ENCODE results near the gene CASK. TPM values are rescaled to one million over a fixed set of nuclear protein-coding genes. Genes with fewer than 3 reads are reported as not detected.
"Not testable (repeated sequence)": the region's sequence is repeated elsewhere in the genome, so short reads cannot be mapped to it uniquely, and the experiment has no call there.

CASK gene
- total RNA-seq, 2 experiments from 2014 or later: 27.9 to 28.4 TPM

GRCh38 chrX:41711021-41711667 is 212.2 kb downstream of the CASK start:
- CTCF ChIA-PET: no interaction called here
- POLR2A ChIA-PET: no interaction called here

- POLR2A ChIA-PET: no interaction called here
- CTCF ChIA-PET: no interaction called here
Observed at GRCh38 chrX:41708486-41708885, 214.9 kb downstream of the CASK start.

GRCh38 chrX:41707218-41707617 is 216.1 kb downstream of the CASK start:
- ChIA-PET CTCF (no interaction called here), POLR2A (no interaction called here)

GRCh38 chrX:41705680-41706374 is 217.5 kb downstream of the CASK start:
- ChIA-PET POLR2A (no interaction called here), CTCF (no interaction called here)

- ChIA-PET CTCF (interaction anchor here (1.1 kb wide), 1 partner anchor 13 kb away, joined by 3 read pairs; no protein-coding TSS in a partner anchor), POLR2A (no interaction called here)
Observed at GRCh38 chrX:41705042-41705441, 218.3 kb downstream of the CASK start.

GRCh38 chrX:41703574-41704029 is 219.8 kb downstream of the CASK start:
- POLR2A ChIA-PET: interaction anchor here (0.6 to 0.7 kb wide), 2 partner anchors 122 to 940 kb away, joined by 4 to 7 read pairs; no protein-coding TSS in a partner anchor
- CTCF ChIA-PET: no interaction called here

DNA sequence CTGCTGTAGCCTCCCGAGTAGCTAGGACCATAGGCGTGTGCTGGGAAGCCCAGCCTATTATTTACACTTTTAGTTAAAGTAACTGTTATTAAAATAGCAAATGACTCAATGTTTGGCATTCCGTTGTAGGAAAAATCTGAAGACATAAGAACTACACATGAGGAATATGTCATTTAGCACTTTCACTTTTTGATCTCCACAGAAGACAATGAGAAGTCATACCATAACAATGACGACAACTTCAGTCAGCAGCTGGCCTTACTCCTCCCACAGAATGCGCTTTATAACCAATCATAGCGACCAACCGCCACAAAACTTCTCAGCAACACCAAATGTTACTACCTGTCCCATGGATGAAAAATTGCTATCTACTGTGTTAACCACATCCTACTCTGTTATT is 227.9 kb downstream of the CASK start:
- POLR2A ChIA-PET: no interaction called here
- CTCF ChIA-PET: interaction anchor here (0.6 kb wide), 1 partner anchor 22 kb away, joined by 4 read pairs; no protein-coding TSS in a partner anchor

DNA sequence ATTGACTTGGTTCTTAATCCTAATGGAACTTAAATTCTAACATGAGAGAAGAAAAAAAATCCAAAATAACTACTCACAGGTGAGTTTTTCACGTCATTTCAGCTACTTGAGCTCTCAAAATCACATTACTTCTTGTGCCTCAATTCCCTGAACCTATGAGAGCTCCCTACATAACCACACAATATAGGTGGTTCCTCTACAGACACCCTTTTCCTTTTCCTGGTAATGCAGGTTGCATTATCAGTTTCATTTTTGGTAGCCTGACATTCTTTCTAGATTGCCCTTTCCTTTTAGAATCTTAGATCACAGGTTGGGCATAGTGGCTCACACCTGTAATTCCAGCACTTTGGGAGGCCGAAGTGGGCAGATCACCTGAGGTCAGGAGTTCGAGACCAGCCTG is 230.3 kb downstream of the CASK start:
- ChIA-PET CTCF (no interaction called here), POLR2A (no interaction called here)

GRCh38 chrX:41692162-41692749 is 231.1 kb downstream of the CASK start:
- POLR2A ChIA-PET: interaction anchor here (0.6 kb wide), 1 partner anchor 10 kb away, joined by 3 read pairs; no protein-coding TSS in a partner anchor

GRCh38 chrX:41689711-41690110 is 233.6 kb downstream of the CASK start:
- CTCF ChIA-PET: no interaction called here
- POLR2A ChIA-PET: no interaction called here

More at GRCh38 chrX:41692162-41692749, 231.1 kb downstream of the CASK start:
- CTCF ChIA-PET: no interaction called here

DNA sequence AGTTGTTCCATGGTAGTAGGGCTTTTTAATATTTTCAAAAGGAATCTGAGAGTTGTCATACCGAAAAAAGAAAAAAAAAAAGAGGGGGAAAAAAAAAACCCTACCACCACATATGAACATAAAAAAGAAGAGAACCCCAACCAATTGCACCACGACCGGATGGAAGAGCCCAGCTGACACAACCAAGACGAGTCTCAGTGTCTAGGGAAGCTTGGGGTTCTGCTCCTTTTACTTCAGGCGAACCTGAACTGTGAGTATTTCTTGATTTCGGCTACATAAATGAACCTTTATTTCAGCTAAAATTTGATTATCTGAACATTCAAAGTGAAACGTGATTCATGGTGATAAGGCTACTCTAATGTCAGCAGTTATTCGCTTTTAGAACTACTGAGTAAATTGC is 234.5 kb downstream of the CASK start, which contains the start of gene GPR34:
Gene GPR34, plus strand, starts transcription at position 139 of the 400 bp plus-strand sequence. CDS start 6,661 bp downstream, outside the sequence.
- CTCF ChIA-PET: no interaction called here
- POLR2A ChIA-PET: interaction anchor here (1.0 kb wide), 1 partner anchor 24 kb away, joined by 3 read pairs; no protein-coding TSS in a partner anchor

GRCh38 chrX:41688156-41688555 is 235.2 kb downstream of the CASK start:
- ChIA-PET CTCF (no interaction called here), POLR2A (interaction anchor here (1.0 kb wide), 1 partner anchor 23 kb away, joined by 3 read pairs; no protein-coding TSS in a partner anchor)

DNA sequence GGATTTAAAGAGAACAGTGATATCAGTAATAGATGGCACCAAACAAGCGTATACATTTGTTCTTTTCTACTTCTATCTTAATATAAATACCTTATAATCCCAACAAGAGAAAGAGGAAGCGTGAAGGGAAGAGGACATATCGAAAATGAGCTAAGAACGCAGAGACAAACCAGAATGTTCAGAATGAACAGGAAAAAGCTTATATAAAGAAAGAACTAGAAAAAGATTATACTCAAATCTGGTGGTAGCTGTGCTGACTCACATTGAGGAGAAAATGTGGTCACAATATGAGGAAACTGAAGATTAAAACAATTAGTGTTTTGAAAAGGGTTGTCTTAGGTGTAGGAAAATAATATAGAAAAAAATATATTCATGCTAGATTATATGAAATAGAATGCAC is 236.6 kb downstream of the CASK start:
- ChIA-PET CTCF (no interaction called here), POLR2A (no interaction called here)

GRCh38 chrX:41684940-41685339 is 238.4 kb downstream of the CASK start:
- ChIA-PET CTCF (no interaction called here), POLR2A (no interaction called here)

- CTCF ChIA-PET: no interaction called here
- POLR2A ChIA-PET: no interaction called here
Observed at GRCh38 chrX:41684138-41684537, 239.2 kb downstream of the CASK start.

- CTCF ChIA-PET: no interaction called here
- POLR2A ChIA-PET: no interaction called here
Observed at GRCh38 chrX:41677183-41678060, 245.9 kb downstream of the CASK start.

DNA sequence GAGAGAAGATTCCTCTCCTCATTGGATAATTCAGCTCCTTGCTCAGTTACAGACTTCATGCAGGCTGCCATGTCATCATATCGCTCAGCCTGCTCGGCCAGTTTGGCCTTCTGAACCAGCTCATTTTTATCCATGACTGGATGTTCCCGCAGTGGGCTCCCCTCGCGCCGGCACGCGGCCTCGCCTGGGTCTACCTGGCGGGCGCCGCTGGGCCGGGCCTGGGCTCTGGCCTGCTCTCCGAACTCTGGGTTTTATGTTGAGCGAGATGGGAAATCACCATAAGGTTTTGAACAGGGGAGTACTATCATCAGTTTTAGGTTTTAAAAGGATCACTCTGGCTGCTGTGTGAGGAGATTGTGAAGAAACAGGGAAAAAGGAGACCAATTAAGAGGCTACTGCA is 247.0 kb downstream of the CASK start:
- POLR2A ChIA-PET, CTCF ChIA-PET: not testable (repeated sequence)

DNA sequence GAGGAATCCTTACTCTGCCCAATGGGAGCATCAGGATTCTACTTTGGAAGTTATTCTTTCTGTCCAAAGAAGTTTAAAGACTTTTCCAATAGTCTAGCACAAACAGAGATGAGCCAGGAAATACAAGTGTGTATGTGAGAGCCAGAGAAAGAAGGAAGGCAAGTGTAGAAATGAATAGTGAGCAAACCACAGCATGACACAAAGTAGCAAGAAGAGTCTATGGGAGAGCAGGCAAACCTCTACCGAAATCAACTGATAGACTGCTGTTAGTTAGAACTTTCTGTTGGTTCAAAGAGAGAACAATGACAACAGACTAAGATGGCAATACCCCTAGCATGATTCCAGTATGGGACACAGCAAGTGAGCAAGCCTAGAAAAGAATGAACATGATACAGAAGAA is 250.7 kb downstream of the CASK start:
- ChIA-PET CTCF (no interaction called here), POLR2A (no interaction called here)

DNA sequence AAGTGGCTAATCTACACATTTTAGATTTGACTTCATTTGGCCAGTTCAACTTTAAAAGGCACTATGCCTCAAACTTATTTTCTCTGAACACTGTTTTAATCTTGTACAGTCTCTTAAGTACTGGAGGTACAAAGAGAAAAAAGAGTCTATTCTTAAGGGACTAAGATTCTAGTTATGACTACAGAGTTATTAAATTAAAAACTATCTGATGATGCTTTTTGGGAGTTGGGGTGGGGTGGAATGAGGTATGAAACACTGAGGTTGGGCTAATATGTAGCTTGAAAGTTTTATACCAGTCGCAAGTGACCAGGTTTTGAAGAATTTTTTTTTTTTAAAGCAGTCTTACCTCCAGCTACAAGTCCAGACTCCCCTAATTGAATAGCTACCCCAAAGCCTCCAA is 252.3 kb downstream of the CASK start:
- POLR2A ChIA-PET: no interaction called here
- CTCF ChIA-PET: no interaction called here

- CTCF ChIA-PET: no interaction called here
- POLR2A ChIA-PET: no interaction called here
Observed at GRCh38 chrX:41670112-41670511, 253.2 kb downstream of the CASK start.
